ENCODE results near the gene GRHL3. TPM values are rescaled to one million over a fixed set of nuclear protein-coding genes. Genes with fewer than 3 reads are reported as not detected.

Gene GRHL3
- total RNA-seq, 1 experiment from 2014 or later: 1.1 TPM

DNA sequence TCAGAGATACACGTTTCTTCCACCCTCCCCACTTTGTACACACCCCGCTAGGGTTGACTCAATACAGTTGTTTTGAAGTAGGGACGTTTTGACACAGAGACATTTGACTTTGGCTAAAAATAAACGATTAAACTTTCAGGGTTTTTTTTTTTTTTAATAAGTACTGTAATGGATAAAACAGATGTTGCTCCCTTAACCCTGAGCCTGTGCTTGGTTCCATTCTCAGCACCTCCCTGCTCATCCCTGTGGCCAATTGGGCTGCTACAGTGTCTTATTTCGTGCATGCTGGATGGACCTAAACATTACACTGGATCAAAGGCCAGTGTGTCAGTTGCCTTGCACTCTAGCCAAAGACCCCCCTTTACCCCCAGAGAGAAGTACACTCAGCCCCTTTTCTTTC lies 16.9 kb downstream of the GRHL3 start:
- POLR2A ChIA-PET (ENCODE audit: unreplicated experiment): no interaction called here
- Histone ChIP-seq H3K4me1 (replicated peaks; ENCODE audit: insufficient read depth) (no peaks in the 10 kb centered on the region), H3F3A (ENCODE audit: insufficient read depth, low read depth) (no peaks in the 10 kb centered on the region), H2AFZ (no peak overlapping the region), H3K27ac (no peak overlapping the region), H3K9me3 (ENCODE audit: insufficient read depth, low read depth) (no peaks in the 10 kb centered on the region), H3K36me3 (ENCODE audit: low read depth) (no peaks in the 10 kb centered on the region), H3K27me3 (ENCODE audit: insufficient read depth, low read depth) (no peaks in the 10 kb centered on the region), H3K9me2 (ENCODE audit: insufficient read depth) (no peaks in the 10 kb centered on the region), H4K20me1 (ENCODE audit: insufficient read depth) (no peaks in the 10 kb centered on the region), H3K4me3 (no peak overlapping the region), H3K79me2 (ENCODE audit: low read depth) (no peaks in the 10 kb centered on the region), H3K4me2 (no peak overlapping the region)
- no TSS peak for BruUV-seq (replicated peaks)
- TF ChIP-seq, protein P1, sequence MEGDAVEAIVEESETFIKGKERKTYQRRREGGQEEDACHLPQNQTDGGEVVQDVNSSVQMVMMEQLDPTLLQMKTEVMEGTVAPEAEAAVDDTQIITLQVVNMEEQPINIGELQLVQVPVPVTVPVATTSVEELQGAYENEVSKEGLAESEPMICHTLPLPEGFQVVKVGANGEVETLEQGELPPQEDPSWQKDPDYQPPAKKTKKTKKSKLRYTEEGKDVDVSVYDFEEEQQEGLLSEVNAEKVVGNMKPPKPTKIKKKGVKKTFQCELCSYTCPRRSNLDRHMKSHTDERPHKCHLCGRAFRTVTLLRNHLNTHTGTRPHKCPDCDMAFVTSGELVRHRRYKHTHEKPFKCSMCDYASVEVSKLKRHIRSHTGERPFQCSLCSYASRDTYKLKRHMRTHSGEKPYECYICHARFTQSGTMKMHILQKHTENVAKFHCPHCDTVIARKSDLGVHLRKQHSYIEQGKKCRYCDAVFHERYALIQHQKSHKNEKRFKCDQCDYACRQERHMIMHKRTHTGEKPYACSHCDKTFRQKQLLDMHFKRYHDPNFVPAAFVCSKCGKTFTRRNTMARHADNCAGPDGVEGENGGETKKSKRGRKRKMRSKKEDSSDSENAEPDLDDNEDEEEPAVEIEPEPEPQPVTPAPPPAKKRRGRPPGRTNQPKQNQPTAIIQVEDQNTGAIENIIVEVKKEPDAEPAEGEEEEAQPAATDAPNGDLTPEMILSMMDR (conservative IDR thresholded peaks at IDR 0.05): no peak
- TF ChIP-seq EZH2 (IDR thresholded peaks at IDR 0.05; ENCODE audit: low read depth): no peak
- intact Hi-C loops (cut with micrococcal nuclease; ENCODE audit: unreplicated experiment): no loop called here
- DNase-seq: no peak
- CTCF ChIA-PET: no interaction called here

DNA sequence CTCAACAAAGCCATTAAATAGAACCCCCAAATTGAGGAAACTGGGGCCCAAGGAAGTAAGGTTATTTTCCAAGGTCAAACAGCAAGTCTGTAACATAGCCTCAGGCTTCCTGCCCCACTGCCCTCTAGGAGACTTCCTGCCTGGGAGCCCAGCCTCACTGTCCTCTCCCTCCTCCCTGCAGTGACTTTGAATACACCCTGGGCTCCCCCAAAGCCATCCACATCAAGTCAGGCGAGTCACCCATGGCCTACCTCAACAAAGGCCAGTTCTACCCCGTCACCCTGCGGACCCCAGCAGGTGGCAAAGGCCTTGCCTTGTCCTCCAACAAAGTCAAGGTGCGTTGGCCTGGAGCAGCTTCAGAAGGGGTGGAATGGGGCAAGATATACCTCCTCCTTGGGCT lies 18.3 kb downstream of the GRHL3 start:
- ChIA-PET POLR2A (ENCODE audit: unreplicated experiment) (no interaction called here), CTCF (no interaction called here)
- no peaks in the 10 kb centered on the region for H3F3A ChIP-seq (ENCODE audit: insufficient read depth, low read depth)
- no peaks in the 10 kb centered on the region for H3K36me3 ChIP-seq (ENCODE audit: low read depth)
- no TSS peak for BruUV-seq (replicated peaks)
- no peaks in the 10 kb centered on the region for H3K4me1 ChIP-seq (replicated peaks; ENCODE audit: insufficient read depth)
- no peaks in the 10 kb centered on the region for H3K9me2 ChIP-seq (ENCODE audit: insufficient read depth)
- no peak overlapping the region for H2AFZ ChIP-seq
- no peaks in the 10 kb centered on the region for H4K20me1 ChIP-seq (ENCODE audit: insufficient read depth)
- H3K27me3 ChIP-seq (ENCODE audit: insufficient read depth, low read depth): no peaks in the 10 kb centered on the region
- no peaks in the 10 kb centered on the region for H3K79me2 ChIP-seq (ENCODE audit: low read depth)
- DNase-seq: no peak
- no peak overlapping the region for H3K4me2 ChIP-seq
- no peak for TF ChIP-seq EZH2 (IDR thresholded peaks at IDR 0.05; ENCODE audit: low read depth)
- TF ChIP-seq, protein P1 (conservative IDR thresholded peaks at IDR 0.05): no peak
- no peak overlapping the region for H3K4me3 ChIP-seq
- no peak overlapping the region for H3K27ac ChIP-seq
- intact Hi-C loops (cut with micrococcal nuclease; ENCODE audit: unreplicated experiment): no loop called here
- no peaks in the 10 kb centered on the region for H3K9me3 ChIP-seq (ENCODE audit: insufficient read depth, low read depth)

DNA sequence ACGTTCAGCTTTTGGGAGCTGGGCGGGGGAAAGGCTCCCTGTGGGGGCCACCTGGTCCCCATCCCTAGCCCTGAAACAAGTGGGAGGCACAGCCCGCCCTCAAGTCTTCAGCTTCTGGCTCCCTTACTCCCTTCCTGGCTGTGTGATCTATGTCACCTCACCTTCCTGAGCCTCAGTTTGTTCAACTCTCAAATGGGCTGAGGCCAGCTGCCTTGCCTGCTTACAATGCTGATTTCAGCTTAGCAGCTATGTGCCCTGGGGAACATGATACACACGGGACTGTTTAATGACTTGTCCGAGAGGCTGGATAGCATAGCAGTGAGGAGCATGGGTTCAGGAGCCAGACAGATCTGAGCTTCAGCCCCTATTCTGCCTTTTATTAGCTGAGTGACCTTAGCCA lies 19.3 kb downstream of the GRHL3 start:
- Histone ChIP-seq H4K20me1 (ENCODE audit: insufficient read depth) (no peaks in the 10 kb centered on the region), H3K27ac (no peak overlapping the region), H3K79me2 (ENCODE audit: low read depth) (no peaks in the 10 kb centered on the region), H3K9me3 (ENCODE audit: insufficient read depth, low read depth) (no peaks in the 10 kb centered on the region), H2AFZ (no peak overlapping the region), H3K36me3 (ENCODE audit: low read depth) (no peaks in the 10 kb centered on the region), H3F3A (ENCODE audit: insufficient read depth, low read depth) (no peaks in the 10 kb centered on the region), H3K4me3 (no peak overlapping the region), H3K27me3 (ENCODE audit: insufficient read depth, low read depth) (no peaks in the 10 kb centered on the region), H3K4me1 (replicated peaks; ENCODE audit: insufficient read depth) (no peaks in the 10 kb centered on the region), H3K4me2 (no peak overlapping the region), H3K9me2 (ENCODE audit: insufficient read depth) (no peaks in the 10 kb centered on the region)
- TF ChIP-seq, protein P1 (conservative IDR thresholded peaks at IDR 0.05): no peak
- no peak for TF ChIP-seq EZH2 (IDR thresholded peaks at IDR 0.05; ENCODE audit: low read depth)
- no peak for DNase-seq
- intact Hi-C loops (cut with micrococcal nuclease; ENCODE audit: unreplicated experiment): no loop called here
- ChIA-PET CTCF (no interaction called here), POLR2A (ENCODE audit: unreplicated experiment) (no interaction called here)
- no TSS peak for BruUV-seq (replicated peaks)

All from PC-9 (cell line).